HepG2 (cell line): ENCODE data around the gene APBB2. TPM values are rescaled to one million over a fixed set of nuclear protein-coding genes. Genes with fewer than 3 reads are reported as not detected.

Experiments used
- ATAC-seq: fragments of 200-7000 bp; cut with Tn5 transposase; 3 replicates; pipeline ENCODE4 v1.9.1; 2020; ENCODE audit warnings: mild to moderate bottlenecking, moderate library complexity
- BruUV-seq: library from RNA; stranded (reverse); fragments of 400-500 nt; replicated peaks from 2 replicates; lab custom pipeline; 2021; lab: Mats Ljungman, UMichigan
- CTCF ChIA-PET: fragments of 300-600 bp; formaldehyde crosslinking; extraction: SDS; loops from one replicate; lab custom pipeline; 2021; ENCODE audit warnings: low total read pairs, inconsistent platforms, low intra/inter-chr PET ratio; lab: Yijun Ruan, JAX
- POLR2A ChIA-PET: fragments of 350-600 bp; sonication (Branson Sonifier 250); formaldehyde crosslinking; loops from one replicate; lab custom pipeline; 2020; ENCODE audit warnings: antibody characterized with exemption, inconsistent platforms; lab: Yijun Ruan, JAX
- DNase-seq: peaks from one replicate; pipeline ENCODE4 v3.0.0-alpha.2; 2015; ENCODE audit warnings: low spot score
- FAIRE-seq: peaks from 3 replicates; lab custom pipeline; 2011; peaks lifted over from hg19 to GRCh38; lab: Jason Lieb, UNC
- H2AFZ ChIP-seq: one replicate; pipeline ENCODE4 v1.6.1; 2011; ENCODE audit warnings: low read length, inconsistent platforms
- H3K27ac ChIP-seq: fragments of 300-600 bp; 3 replicates; pipeline ENCODE4 v1.8.0; 2011; ENCODE audit warnings: mixed run types, mild to moderate bottlenecking, mixed read lengths, low read length, inconsistent platforms; ENCODE audit not compliant: insufficient read depth; ENCODE audit errors: extremely low read length
- H3K27me3 ChIP-seq, 2 experiments: fragments of 200-600 bp in 1 of 2; 2 replicates in 1 of 2; 3 replicates in 1 of 2; pipeline versions ENCODE4 v1.6.0 to v1.8.0; 2011; ENCODE audit warnings: low read length in 2 of 2, mild to moderate bottlenecking in 2 of 2, moderate library complexity in 2 of 2, inconsistent platforms in 1 of 2; ENCODE audit not compliant: insufficient read depth in 2 of 2, control insufficient read depth in 1 of 2
- H3K36me3 ChIP-seq, 2 experiments: fragments of 200-600 bp in 1 of 2; replicated peaks in 1 of 2; 2 replicates in 1 of 2; 3 replicates in 1 of 2; pipeline versions ENCODE4 v1.5.1 to v1.8.0; 2011; ENCODE audit warnings: low read length in 2 of 2, inconsistent platforms in 1 of 2; ENCODE audit not compliant: insufficient read depth in 2 of 2, control insufficient read depth in 1 of 2
- H3K4me1 ChIP-seq: 2 replicates; pipeline ENCODE4 v1.5.1; 2012; ENCODE audit warnings: low read length, inconsistent platforms; ENCODE audit not compliant: insufficient read depth
- H3K4me2 ChIP-seq: 2 replicates; pipeline ENCODE4 v1.6.0; 2011; ENCODE audit warnings: low read depth, low read length, inconsistent platforms
- H3K4me3 ChIP-seq, 3 experiments: fragments of 200-600 bp in 1 of 3; sonication (generic), shearing (Covaris generic) in 1 of 3; replicated peaks in 1 of 3; 2 replicates each; pipeline ENCODE4 v1.5.1; 2011 to 2016; ENCODE audit warnings: low read length in 3 of 3, inconsistent platforms in 2 of 3, low read depth in 2 of 3, mild to moderate bottlenecking in 2 of 3, control low read depth in 1 of 3, mixed read lengths in 1 of 3; ENCODE audit not compliant: insufficient read depth in 1 of 3
- H3K79me2 ChIP-seq: one replicate; pipeline ENCODE4 v1.6.1; 2011; ENCODE audit warnings: low read length, inconsistent platforms; ENCODE audit not compliant: insufficient read depth
- H3K9ac ChIP-seq: 2 replicates; pipeline ENCODE4 v1.6.0; 2011; ENCODE audit warnings: mild to moderate bottlenecking, low read depth, low read length, inconsistent platforms; ENCODE audit not compliant: insufficient read depth
- H3K9me3 ChIP-seq: 2 replicates; pipeline ENCODE4 v1.5.1; 2012; ENCODE audit warnings: mild to moderate bottlenecking, low read length
- H4K20me1 ChIP-seq: 2 replicates; pipeline ENCODE4 v1.6.0; 2011; ENCODE audit warnings: inconsistent platforms, mild to moderate bottlenecking, low read length, moderate library complexity; ENCODE audit not compliant: insufficient read depth
- AGO2 ChIP-seq: fragments of 200-400 bp; formaldehyde crosslinking; optimal IDR thresholded peaks from 2 replicates; pipeline ENCODE3; 2017; ENCODE audit warnings: mild to moderate bottlenecking, low read depth, low read length, moderate library complexity
- CREB3 ChIP-seq: sonication (generic); formaldehyde crosslinking; IDR thresholded peaks from 2 replicates; pipeline ENCODE4 v1.5.0; 2020; ENCODE audit warnings: missing genetic modification reagents
- NFIB ChIP-seq: sonication (generic); formaldehyde crosslinking; IDR thresholded peaks from 2 replicates; pipeline ENCODE4 v1.9.0; 2021; ENCODE audit warnings: missing genetic modification reagents, mild to moderate bottlenecking, borderline replicate concordance
- RNF219 ChIP-seq: sonication (generic); formaldehyde crosslinking; IDR thresholded peaks from 2 replicates; pipeline ENCODE4 v1.5.0; 2020; ENCODE audit warnings: mild to moderate bottlenecking, missing genetic modification reagents
- WIZ ChIP-seq: sonication (generic); formaldehyde crosslinking; IDR thresholded peaks from 2 replicates; pipeline ENCODE4 v1.5.1; 2020; ENCODE audit warnings: mild to moderate bottlenecking, missing genetic modification reagents
- ZNF24 ChIP-seq: fragments of 450-650 bp; IDR thresholded peaks from 2 replicates; pipeline ENCODE4 v1.6.1; 2017; ENCODE audit warnings: antibody characterized with exemption, mild to moderate bottlenecking
- ZNF569 ChIP-seq: sonication (generic); formaldehyde crosslinking; IDR thresholded peaks from 2 replicates; pipeline ENCODE4 v1.5.0; 2020; ENCODE audit warnings: mild to moderate bottlenecking, missing genetic modification reagents, moderate library complexity, borderline replicate concordance
- ZNF850 ChIP-seq: sonication (generic); formaldehyde crosslinking; conservative IDR thresholded peaks from 2 replicates; pipeline ENCODE4 v1.9.0; 2021; ENCODE audit warnings: mild to moderate bottlenecking, missing genetic modification reagents
- WGBS: methylation state at CpG from one replicate; pipeline ENCODE4 v1.1.6; 2017; ENCODE audit warnings: low lambda C conversion rate; 5-methylcytosine and 5-hydroxymethylcytosine counted together
- in situ Hi-C: cut with HindIII; loops from 2 replicates; pipeline ENCODE4 v1.10.0; 2017; ENCODE audit warnings: low pct_unique_long_range_greater_than_20kb; ENCODE audit not compliant: extremely low pct_ligation_motif_present
- intact Hi-C: fragments of 100-400 bp; cut with micrococcal nuclease; formaldehyde crosslinking; loops from one replicate; pipeline ENCODE4 v1.10.0; 2022; ENCODE audit not compliant: unreplicated experiment
- polyA plus RNA-seq, 8 experiments: library from polyadenylated mRNA; depleted of rRNA in 3 of 8; stranded (reverse) in 7 of 8; unstranded in 1 of 8; fragments of >200 nt; fragmentation: Illumina TruSeq in 4 of 8; extraction: Trizol in 4 of 8; gene quantifications; 2 replicates each; pipeline versions ENCODE4 v1.2.1 to v1.2.3, GENCODE V29; 2011 to 2016; ENCODE audit warnings: low read depth in 4 of 8, missing spikeins in 1 of 8, mixed read lengths in 1 of 8; ENCODE audit not compliant: insufficient read depth in 1 of 8
- total RNA-seq, 5 experiments: library from RNA; depleted of rRNA; stranded (reverse); fragments of >200 nt; fragmentation: Illumina TruSeq; extraction: Trizol; gene quantifications; 2 replicates each; pipeline ENCODE4 v1.2.3, GENCODE V29; 2016; ENCODE audit warnings: low read depth in 1 of 5
- TF ChIP-seq, protein P1 (sequence below): sonication (generic); formaldehyde crosslinking; IDR thresholded peaks from 2 replicates; pipeline ENCODE4 v1.4.0; 2020; ENCODE audit warnings: missing genetic modification reagents
- TF ChIP-seq, protein P2 (sequence below): sonication (generic); formaldehyde crosslinking; IDR thresholded peaks from 2 replicates; pipeline ENCODE4 v1.4.0; 2020; ENCODE audit warnings: mild to moderate bottlenecking, missing genetic modification reagents
- TF ChIP-seq, protein P3 (sequence below): IDR thresholded peaks from 2 replicates; pipeline ENCODE4 v1.6.1; 2016; ENCODE audit warnings: missing compliant biosample characterization, missing genetic modification reagents, borderline replicate concordance
- TF ChIP-seq, protein P4 (sequence below): sonication (generic); formaldehyde crosslinking; IDR thresholded peaks from 2 replicates; pipeline ENCODE4 v1.8.0; 2022; ENCODE audit warnings: mild to moderate bottlenecking, missing genetic modification reagents, moderate library complexity

Gene APBB2
- total and polyA plus RNA-seq, 2 of the 13 experiments (the other 11 are each of a cell fraction or from before 2014, with no cell fraction given) = 11.7 to 17.0 TPM

- no peaks in the 10 kb centered on the region for H3K36me3 ChIP-seq
- no peak for DNase-seq
- H2AFZ ChIP-seq = no peak overlapping the region
- H4K20me1 ChIP-seq = no peaks in the 10 kb centered on the region
- no peaks in the 10 kb centered on the region for H3K79me2 ChIP-seq
- H3K4me1 ChIP-seq = peaks cover 19% of the 10 kb centered on the region
- 100% methylated on average over 2 of the region's 2 CpGs for WGBS
- ChIA-PET POLR2A (no interaction called here), CTCF (no interaction called here)
- FAIRE-seq = no peak
- no peak overlapping the region for H3K9ac ChIP-seq
- in situ Hi-C loops = no loop called here
- no peak for ATAC-seq
- H3K27me3 ChIP-seq = no peaks in the 10 kb centered on the region
- no peaks in the 10 kb centered on the region for H3K9me3 ChIP-seq
- intact Hi-C loops = no loop called here
- no peak overlapping the region for H3K4me2 ChIP-seq
- no peak overlapping the region for H3K27ac ChIP-seq
- no peak overlapping the region for H3K4me3 ChIP-seq
- no TSS peak for BruUV-seq
- TF ChIP-seq CREB3 (CRISPR knock-in tag) = no peak
- no peak for TF ChIP-seq WIZ
- no peak for TF ChIP-seq RNF219 (CRISPR knock-in tag)
- no peak for TF ChIP-seq ZNF850 (CRISPR knock-in tag)
- TF ChIP-seq ZNF24 = no peak
- TF ChIP-seq, protein P1, sequence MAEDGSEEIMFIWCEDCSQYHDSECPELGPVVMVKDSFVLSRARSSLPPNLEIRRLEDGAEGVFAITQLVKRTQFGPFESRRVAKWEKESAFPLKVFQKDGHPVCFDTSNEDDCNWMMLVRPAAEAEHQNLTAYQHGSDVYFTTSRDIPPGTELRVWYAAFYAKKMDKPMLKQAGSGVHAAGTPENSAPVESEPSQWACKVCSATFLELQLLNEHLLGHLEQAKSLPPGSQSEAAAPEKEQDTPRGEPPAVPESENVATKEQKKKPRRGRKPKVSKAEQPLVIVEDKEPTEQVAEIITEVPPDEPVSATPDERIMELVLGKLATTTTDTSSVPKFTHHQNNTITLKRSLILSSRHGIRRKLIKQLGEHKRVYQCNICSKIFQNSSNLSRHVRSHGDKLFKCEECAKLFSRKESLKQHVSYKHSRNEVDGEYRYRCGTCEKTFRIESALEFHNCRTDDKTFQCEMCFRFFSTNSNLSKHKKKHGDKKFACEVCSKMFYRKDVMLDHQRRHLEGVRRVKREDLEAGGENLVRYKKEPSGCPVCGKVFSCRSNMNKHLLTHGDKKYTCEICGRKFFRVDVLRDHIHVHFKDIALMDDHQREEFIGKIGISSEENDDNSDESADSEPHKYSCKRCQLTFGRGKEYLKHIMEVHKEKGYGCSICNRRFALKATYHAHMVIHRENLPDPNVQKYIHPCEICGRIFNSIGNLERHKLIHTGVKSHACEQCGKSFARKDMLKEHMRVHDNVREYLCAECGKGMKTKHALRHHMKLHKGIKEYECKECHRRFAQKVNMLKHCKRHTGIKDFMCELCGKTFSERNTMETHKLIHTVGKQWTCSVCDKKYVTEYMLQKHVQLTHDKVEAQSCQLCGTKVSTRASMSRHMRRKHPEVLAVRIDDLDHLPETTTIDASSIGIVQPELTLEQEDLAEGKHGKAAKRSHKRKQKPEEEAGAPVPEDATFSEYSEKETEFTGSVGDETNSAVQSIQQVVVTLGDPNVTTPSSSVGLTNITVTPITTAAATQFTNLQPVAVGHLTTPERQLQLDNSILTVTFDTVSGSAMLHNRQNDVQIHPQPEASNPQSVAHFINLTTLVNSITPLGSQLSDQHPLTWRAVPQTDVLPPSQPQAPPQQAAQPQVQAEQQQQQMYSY = no peak
- TF ChIP-seq AGO2 = no peak
- no peak for TF ChIP-seq NFIB (CRISPR knock-in tag)
- no peak for TF ChIP-seq ZNF569 (CRISPR knock-in tag)
- TF ChIP-seq, protein P2, sequence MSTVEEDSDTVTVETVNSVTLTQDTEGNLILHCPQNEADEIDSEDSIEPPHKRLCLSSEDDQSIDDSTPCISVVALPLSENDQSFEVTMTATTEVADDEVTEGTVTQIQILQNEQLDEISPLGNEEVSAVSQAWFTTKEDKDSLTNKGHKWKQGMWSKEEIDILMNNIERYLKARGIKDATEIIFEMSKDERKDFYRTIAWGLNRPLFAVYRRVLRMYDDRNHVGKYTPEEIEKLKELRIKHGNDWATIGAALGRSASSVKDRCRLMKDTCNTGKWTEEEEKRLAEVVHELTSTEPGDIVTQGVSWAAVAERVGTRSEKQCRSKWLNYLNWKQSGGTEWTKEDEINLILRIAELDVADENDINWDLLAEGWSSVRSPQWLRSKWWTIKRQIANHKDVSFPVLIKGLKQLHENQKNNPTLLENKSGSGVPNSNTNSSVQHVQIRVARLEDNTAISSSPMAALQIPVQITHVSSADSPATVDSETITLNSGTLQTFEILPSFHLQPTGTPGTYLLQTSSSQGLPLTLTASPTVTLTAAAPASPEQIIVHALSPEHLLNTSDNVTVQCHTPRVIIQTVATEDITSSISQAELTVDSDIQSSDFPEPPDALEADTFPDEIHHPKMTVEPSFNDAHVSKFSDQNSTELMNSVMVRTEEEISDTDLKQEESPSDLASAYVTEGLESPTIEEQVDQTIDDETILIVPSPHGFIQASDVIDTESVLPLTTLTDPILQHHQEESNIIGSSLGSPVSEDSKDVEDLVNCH (CRISPR knock-in tag) = no peak
- TF ChIP-seq, protein P3, sequence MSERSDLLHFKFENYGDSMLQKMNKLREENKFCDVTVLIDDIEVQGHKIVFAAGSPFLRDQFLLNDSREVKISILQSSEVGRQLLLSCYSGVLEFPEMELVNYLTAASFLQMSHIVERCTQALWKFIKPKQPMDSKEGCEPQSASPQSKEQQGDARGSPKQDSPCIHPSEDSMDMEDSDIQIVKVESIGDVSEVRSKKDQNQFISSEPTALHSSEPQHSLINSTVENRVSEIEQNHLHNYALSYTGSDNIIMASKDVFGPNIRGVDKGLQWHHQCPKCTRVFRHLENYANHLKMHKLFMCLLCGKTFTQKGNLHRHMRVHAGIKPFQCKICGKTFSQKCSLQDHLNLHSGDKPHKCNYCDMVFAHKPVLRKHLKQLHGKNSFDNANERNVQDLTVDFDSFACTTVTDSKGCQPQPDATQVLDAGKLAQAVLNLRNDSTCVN (CRISPR knock-in tag) = no peak
- TF ChIP-seq, protein P4, sequence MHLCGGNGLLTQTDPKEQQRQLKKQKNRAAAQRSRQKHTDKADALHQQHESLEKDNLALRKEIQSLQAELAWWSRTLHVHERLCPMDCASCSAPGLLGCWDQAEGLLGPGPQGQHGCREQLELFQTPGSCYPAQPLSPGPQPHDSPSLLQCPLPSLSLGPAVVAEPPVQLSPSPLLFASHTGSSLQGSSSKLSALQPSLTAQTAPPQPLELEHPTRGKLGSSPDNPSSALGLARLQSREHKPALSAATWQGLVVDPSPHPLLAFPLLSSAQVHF (CRISPR knock-in tag) = no peak
These were observed 218.5 kb downstream of the APBB2 start for GRCh38 chr4:40995850-40996249.
